Mesenchymal stem cell (in vitro differentiated cells and primary cell): Measurements from ENCODE around the gene RFNG.
A peak's percentile ranks its signal among the peaks of the same experiment; 100 is the strongest.

Experiments
- DNase-seq: peaks from one replicate; pipeline ENCODE4 v3.0.0-alpha.2; 2013
- H2AFZ ChIP-seq: one replicate; pipeline ENCODE4 v1.6.1; 2013; ENCODE audit warnings: low read depth, mild to moderate bottlenecking, control low read depth, inconsistent platforms, low read length, moderate library complexity
- H2AK5ac ChIP-seq: 2 replicates; pipeline ENCODE4 v1.6.1; 2013; ENCODE audit warnings: low read length, moderate library complexity, mild to moderate bottlenecking, inconsistent platforms; ENCODE audit not compliant: severe bottlenecking
- H2BK120ac ChIP-seq: one replicate; pipeline ENCODE4 v1.6.1; 2013; ENCODE audit warnings: low read depth, mild to moderate bottlenecking, inconsistent platforms, low read length, moderate library complexity
- H2BK12ac ChIP-seq, 2 experiments: one replicate each; pipeline ENCODE4 v1.6.1; 2013; ENCODE audit warnings: inconsistent platforms in 2 of 2, low read length in 2 of 2, mild to moderate bottlenecking in 2 of 2, moderate library complexity in 2 of 2, control low read depth in 1 of 2
- H2BK15ac ChIP-seq: one replicate; pipeline ENCODE4 v1.6.1; 2013; ENCODE audit warnings: mild to moderate bottlenecking, low read depth, inconsistent platforms; ENCODE audit not compliant: poor library complexity, severe bottlenecking
- H2BK5ac ChIP-seq: 2 replicates; pipeline ENCODE4 v1.6.1; 2013; ENCODE audit warnings: low read depth, mild to moderate bottlenecking, low read length, control low read depth, inconsistent platforms; ENCODE audit not compliant: poor library complexity, severe bottlenecking
- H3K14ac ChIP-seq, 2 experiments: one replicate each; pipeline ENCODE4 v1.6.1; 2013; ENCODE audit warnings: inconsistent platforms in 2 of 2, low read length in 2 of 2, control low read depth in 1 of 2, mild to moderate bottlenecking in 1 of 2, moderate library complexity in 1 of 2
- H3K18ac ChIP-seq, 2 experiments: one replicate each; pipeline ENCODE4 v1.6.1; 2013; ENCODE audit warnings: inconsistent platforms in 2 of 2, low read length in 2 of 2, control low read depth in 1 of 2, low read depth in 1 of 2, mild to moderate bottlenecking in 1 of 2
- H3K23ac ChIP-seq, 2 experiments: one replicate each; pipeline ENCODE4 v1.6.1; 2013; ENCODE audit warnings: inconsistent platforms in 2 of 2, low read length in 2 of 2, mild to moderate bottlenecking in 2 of 2, moderate library complexity in 2 of 2, control low read depth in 1 of 2
- H3K27ac ChIP-seq: 2 replicates; pipeline ENCODE4 v1.5.1; 2013; ENCODE audit warnings: mild to moderate bottlenecking, moderate library complexity, low read length, control low read depth, inconsistent platforms; ENCODE audit not compliant: poor library complexity, severe bottlenecking
- H3K27me3 ChIP-seq, 2 experiments: 2 replicates each; pipeline versions ENCODE4 v1.6.1 to v1.7.0; 2013; ENCODE audit warnings: low read length in 2 of 2, mild to moderate bottlenecking in 2 of 2, moderate library complexity in 2 of 2, control low read depth in 1 of 2, inconsistent platforms in 1 of 2; ENCODE audit not compliant: control insufficient read depth in 1 of 2, insufficient read depth in 1 of 2
- H3K36me3 ChIP-seq, 2 experiments: 2 replicates each; pipeline versions ENCODE4 v1.6.1 to v1.7.0; 2013; ENCODE audit warnings: low read length in 2 of 2, control low read depth in 1 of 2, inconsistent platforms in 1 of 2, low read depth in 1 of 2, mild to moderate bottlenecking in 1 of 2; ENCODE audit not compliant: insufficient read depth in 2 of 2, control insufficient read depth in 1 of 2
- H3K4ac ChIP-seq, 2 experiments: one replicate each; pipeline ENCODE4 v1.6.1; 2013; ENCODE audit warnings: inconsistent platforms in 2 of 2, low read length in 2 of 2, mild to moderate bottlenecking in 2 of 2, moderate library complexity in 2 of 2, control low read depth in 1 of 2, low read depth in 1 of 2
- H3K4me1 ChIP-seq: 2 replicates; pipeline ENCODE4 v1.6.1; 2013; ENCODE audit warnings: low read depth, low read length, control low read depth; ENCODE audit not compliant: control insufficient read depth, insufficient read depth
- H3K4me2 ChIP-seq: 2 replicates; pipeline ENCODE4 v1.6.1; 2013; ENCODE audit warnings: low read length, mild to moderate bottlenecking, inconsistent platforms; ENCODE audit not compliant: poor library complexity, severe bottlenecking
- H3K4me3 ChIP-seq, 2 experiments: 2 replicates each; pipeline versions ENCODE4 v1.5.1 to v1.7.0; 2013; ENCODE audit warnings: low read length in 2 of 2, mild to moderate bottlenecking in 2 of 2, control low read depth in 1 of 2, low read depth in 1 of 2; ENCODE audit not compliant: insufficient read depth in 1 of 2
- H3K79me1 ChIP-seq: replicated peaks from 2 replicates; pipeline ENCODE4 v1.6.1; 2013; ENCODE audit warnings: mild to moderate bottlenecking, control low read depth, low read length, inconsistent platforms; ENCODE audit not compliant: poor library complexity, severe bottlenecking
- H3K9ac ChIP-seq: 2 replicates; pipeline ENCODE4 v1.7.0; 2013; ENCODE audit warnings: mild to moderate bottlenecking, low read length, moderate library complexity
- H3K9me3 ChIP-seq: 2 replicates; pipeline ENCODE4 v1.7.0; 2013; ENCODE audit warnings: mild to moderate bottlenecking, low read length; ENCODE audit not compliant: control insufficient read depth
- H4K8ac ChIP-seq: one replicate; pipeline ENCODE4 v1.6.1; 2013; ENCODE audit warnings: inconsistent platforms, mild to moderate bottlenecking, low read length, moderate library complexity
- H4K91ac ChIP-seq: one replicate; pipeline ENCODE4 v1.6.1; 2013; ENCODE audit warnings: mild to moderate bottlenecking, low read length, inconsistent platforms
- WGBS: methylation state at CpG from one replicate; pipeline ENCODE4 v1.1.7; 2013; ENCODE audit warnings: mixed read lengths; 5-methylcytosine and 5-hydroxymethylcytosine counted together

Gene RFNG

DNA sequence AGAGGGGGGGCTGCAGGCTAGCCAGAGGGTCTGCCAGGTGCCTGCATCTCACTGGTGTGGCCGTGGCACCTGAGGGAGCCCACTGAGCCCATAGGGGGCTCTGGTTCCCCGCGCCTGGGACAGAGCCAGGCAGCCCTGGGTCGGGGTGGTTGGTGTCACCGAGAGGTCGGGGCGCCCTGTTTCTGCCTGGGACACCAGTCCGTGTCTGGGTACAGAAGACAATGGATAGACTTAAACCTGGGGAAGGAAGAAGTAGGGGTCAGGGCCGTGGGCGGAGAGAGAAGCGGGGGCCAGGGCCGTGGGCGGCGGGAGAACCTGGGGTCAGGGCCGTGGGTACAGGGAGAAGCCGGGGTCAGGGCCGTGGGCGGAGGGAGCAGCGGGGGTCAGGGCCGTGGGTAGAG is 3.0 kb downstream of the RFNG start:
- Histone ChIP-seq H2AFZ (no peak overlapping the region), H3K4me3 (no peak overlapping the region), H3K79me1 (peaks cover 29% of the 10 kb centered on the region), H3K4me2 (no peak overlapping the region), H3K27me3 (no peaks in the 10 kb centered on the region), H3K36me3 (peaks cover 40 to 56% of the 10 kb centered on the region in 2 experiments), H2BK120ac (no peak overlapping the region), H3K4ac (no peak overlapping the region), H2BK12ac (no peak overlapping the region), H3K23ac (no peak overlapping the region), H3K9ac (no peak overlapping the region), H4K8ac (no peak overlapping the region), H2BK15ac (no peak overlapping the region), H4K91ac (no peak overlapping the region), H3K18ac (no peak overlapping the region), H2BK5ac (no peak overlapping the region), H3K14ac (no peak overlapping the region), H3K4me1 (peaks cover 30% of the 10 kb centered on the region), H3K27ac (no peak overlapping the region), H2AK5ac (no peak overlapping the region), H3K9me3 (no peaks in the 10 kb centered on the region)
- no peak for DNase-seq
- WGBS = 94% methylated on average over 20 of the region's 20 CpGs

DNA sequence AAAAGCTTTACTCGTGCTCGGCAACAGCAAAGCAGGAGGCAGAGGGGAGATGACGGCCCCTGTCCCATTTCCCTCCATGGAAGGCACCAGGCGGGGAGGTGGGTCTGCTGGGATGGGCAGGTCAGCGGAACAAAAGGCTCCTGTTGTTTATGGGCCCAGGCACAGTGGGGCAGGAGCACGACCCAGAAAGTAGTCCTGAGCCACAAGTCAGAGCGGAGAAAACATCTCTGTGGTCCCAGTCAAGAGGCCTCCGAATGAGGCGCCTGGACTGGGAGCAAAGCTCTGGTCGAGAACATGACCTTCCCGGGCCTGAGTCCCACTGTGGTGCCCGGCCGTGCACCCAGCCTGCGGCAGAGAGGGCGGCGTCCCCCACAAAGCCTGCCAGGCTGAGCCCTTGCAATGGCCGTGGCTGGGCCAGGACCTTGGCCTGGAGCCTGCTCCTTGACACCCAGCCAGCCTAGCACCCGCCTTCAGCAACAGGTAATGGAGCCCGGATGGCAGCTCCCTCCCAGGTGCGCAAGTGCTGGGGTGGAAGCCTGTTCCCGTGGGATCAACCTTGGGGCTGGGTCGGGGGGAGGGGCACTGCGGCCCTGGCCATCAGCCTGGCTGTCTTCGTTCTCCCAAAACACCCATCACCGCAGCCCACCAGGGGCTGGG is 3.6 kb downstream of the RFNG start:
- Histone ChIP-seq H3K4me3 (no peak overlapping the region), H3K4me2 (no peak overlapping the region), H2BK12ac (no peak overlapping the region), H2BK120ac (no peak overlapping the region), H3K14ac (no peak overlapping the region), H3K27ac (no peak overlapping the region), H3K18ac (no peak overlapping the region), H4K91ac (no peak overlapping the region), H2BK5ac (no peak overlapping the region), H3K36me3 (peaks cover 36 to 51% of the 10 kb centered on the region in 2 experiments), H2AFZ (no peak overlapping the region), H3K27me3 (no peaks in the 10 kb centered on the region), H3K9ac (no peak overlapping the region), H3K9me3 (no peaks in the 10 kb centered on the region), H3K23ac (no peak overlapping the region), H2AK5ac (no peak overlapping the region), H3K79me1 (peaks cover 23% of the 10 kb centered on the region), H3K4me1 (peaks cover 25% of the 10 kb centered on the region), H3K4ac (no peak overlapping the region), H2BK15ac (no peak overlapping the region), H4K8ac (no peak overlapping the region)
- DNase-seq = no peak
- WGBS = 97% methylated on average over 25 of the region's 25 CpGs

DNA sequence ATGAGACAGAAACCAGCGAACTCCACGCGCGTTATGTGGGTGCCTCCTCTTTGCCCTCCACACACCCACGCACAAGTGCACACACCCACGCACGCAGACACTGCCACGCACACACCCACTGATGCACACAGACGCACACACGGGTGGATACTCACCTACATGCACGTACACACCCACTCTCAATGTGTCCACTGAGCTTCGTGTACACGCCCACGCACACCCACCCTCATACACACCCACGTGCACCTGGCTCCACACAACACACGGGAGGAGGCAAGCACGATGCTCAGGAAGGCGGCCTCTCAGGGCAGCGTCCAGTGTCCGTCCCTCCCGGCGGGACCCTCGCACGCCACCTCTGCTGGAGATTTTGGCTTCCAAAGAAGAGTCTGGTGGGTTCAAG is 4.2 kb downstream of the RFNG start:
- Histone ChIP-seq H3K36me3 (peaks cover 36 to 50% of the 10 kb centered on the region in 2 experiments), H3K18ac (no peak overlapping the region), H3K27me3 (no peaks in the 10 kb centered on the region), H3K9ac (no peak overlapping the region), H2AFZ (no peak overlapping the region), H3K4me1 (peaks cover 21% of the 10 kb centered on the region), H3K23ac (no peak overlapping the region), H3K9me3 (no peaks in the 10 kb centered on the region), H3K27ac (no peak overlapping the region), H2AK5ac (no peak overlapping the region), H3K79me1 (peaks cover 20% of the 10 kb centered on the region), H2BK120ac (no peak overlapping the region), H4K91ac (peak overlapping the region; percentile 47), H3K4me3 (no peak overlapping the region), H4K8ac (no peak overlapping the region), H2BK15ac (no peak overlapping the region), H2BK12ac (no peak overlapping the region), H3K4me2 (no peak overlapping the region), H3K14ac (peak overlapping the region in 1 of 2 experiments; percentile 14), H3K4ac (no peak overlapping the region), H2BK5ac (no peak overlapping the region)
- WGBS = 94% methylated on average over 24 of the region's 24 CpGs
- DNase-seq = no peak

DNA sequence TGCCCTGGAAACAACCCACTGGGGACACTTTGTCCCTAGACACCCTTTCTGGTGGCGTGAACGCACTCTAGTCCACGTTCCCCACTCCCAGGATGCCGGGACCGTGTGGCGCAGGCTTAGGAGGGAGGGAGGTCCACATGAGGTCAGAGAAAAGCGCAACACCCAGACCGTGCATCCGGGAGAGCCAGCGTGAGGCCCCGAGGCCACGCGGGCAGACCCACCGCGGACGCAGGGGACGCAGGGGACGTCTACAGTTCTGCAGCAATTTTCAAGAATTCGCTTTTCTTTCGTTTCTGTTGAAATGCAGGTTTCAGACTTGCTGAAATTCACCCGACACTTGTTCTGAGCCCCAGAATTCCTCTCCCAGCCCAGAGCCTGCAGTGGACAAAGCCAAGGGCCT is 4.7 kb downstream of the RFNG start:
- WGBS = 98% methylated on average over 21 of the region's 21 CpGs
- no peak overlapping the region for H3K4me3 ChIP-seq
- H3K14ac ChIP-seq = no peak overlapping the region
- H2BK15ac ChIP-seq = no peak overlapping the region
- H3K9ac ChIP-seq = no peak overlapping the region
- no peak overlapping the region for H3K23ac ChIP-seq
- DNase-seq = no peak
- no peak overlapping the region for H3K4me2 ChIP-seq
- no peaks in the 10 kb centered on the region for H3K27me3 ChIP-seq
- H3K79me1 ChIP-seq = peaks cover 20% of the 10 kb centered on the region
- no peak overlapping the region for H2AK5ac ChIP-seq
- H2BK5ac ChIP-seq = no peak overlapping the region
- no peak overlapping the region for H4K8ac ChIP-seq
- no peak overlapping the region for H3K4ac ChIP-seq
- no peak overlapping the region for H2AFZ ChIP-seq
- peaks cover 22% of the 10 kb centered on the region for H3K4me1 ChIP-seq
- H3K9me3 ChIP-seq = no peaks in the 10 kb centered on the region
- H3K18ac ChIP-seq = no peak overlapping the region
- no peak overlapping the region for H2BK12ac ChIP-seq
- H3K27ac ChIP-seq = no peak overlapping the region
- H3K36me3 ChIP-seq = peaks cover 36 to 50% of the 10 kb centered on the region in 2 experiments
- H2BK120ac ChIP-seq = no peak overlapping the region
- no peak overlapping the region for H4K91ac ChIP-seq
